Measurements from ENCODE around the gene DLG2. TPM values are rescaled to one million over a fixed set of nuclear protein-coding genes. Genes with fewer than 3 reads are reported as not detected.

Gene DLG2
- total and polyA plus RNA-seq, 2 of the 8 experiments (the other 6 are each of a cell fraction or from before 2014, with no cell fraction given) = 1.7 to 14.3 TPM

DNA sequence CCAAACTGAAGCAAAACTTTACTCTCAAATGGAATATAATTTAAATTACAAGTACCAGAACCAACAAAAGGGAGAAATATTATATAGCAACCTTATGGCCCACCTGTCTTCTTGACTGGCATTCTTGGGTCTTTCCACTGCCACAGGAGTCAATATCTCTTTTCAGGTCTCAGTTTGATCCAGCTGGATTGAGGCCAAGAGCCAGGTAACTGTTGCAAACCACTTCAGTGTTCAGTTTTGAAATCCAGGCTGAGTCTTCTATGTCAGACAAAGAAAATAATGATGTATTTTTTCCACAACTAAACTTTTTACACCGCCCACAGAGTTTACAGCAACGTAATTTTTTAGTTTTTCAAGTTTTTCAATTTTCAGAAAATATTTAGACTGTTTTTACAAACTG, 648 bp downstream of the DLG2 start (continued):
- TF ChIP-seq, protein P1, sequence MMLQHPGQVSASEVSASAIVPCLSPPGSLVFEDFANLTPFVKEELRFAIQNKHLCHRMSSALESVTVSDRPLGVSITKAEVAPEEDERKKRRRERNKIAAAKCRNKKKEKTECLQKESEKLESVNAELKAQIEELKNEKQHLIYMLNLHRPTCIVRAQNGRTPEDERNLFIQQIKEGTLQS (IDR thresholded peaks at IDR 0.05; ENCODE audit: insufficient read depth, low read depth, low read length) = no peak
- no peak for TF ChIP-seq CHD1 (IDR thresholded peaks at IDR 0.05; ENCODE audit: low read depth, low read length)
- TF ChIP-seq SP4 (IDR thresholded peaks at IDR 0.05; ENCODE audit: low read length) = no peak
- TF ChIP-seq RNF2 (IDR thresholded peaks at IDR 0.05; ENCODE audit: borderline replicate concordance, low read depth, low read length, missing control alignments, poor library complexity, severe bottlenecking) = no peak
